GM20000 (cell line): ENCODE data around the gene FGF1.

Experiments
- DNase-seq: peaks from one replicate; pipeline ENCODE4 v3.0.0; 2012; ENCODE audit warnings: low spot score
- CTCF ChIP-seq: IDR thresholded peaks from 2 replicates; pipeline ENCODE4 v1.5.1; 2012; ENCODE audit warnings: mild to moderate bottlenecking, control low read depth; ENCODE audit errors: extremely low read depth, missing control alignments

Gene FGF1

GRCh38 chr5:142552107-142552506, 133.8 kb downstream of the FGF1 start:
- DNase-seq = no peak
- TF ChIP-seq CTCF = no peak

GRCh38 chr5:142551338-142552067, 134.4 kb downstream of the FGF1 start:
- no peak for TF ChIP-seq CTCF
- no peak for DNase-seq

GRCh38 chr5:142550471-142550870, 135.4 kb downstream of the FGF1 start:
- no peak for DNase-seq
- no peak for TF ChIP-seq CTCF

GRCh38 chr5:142549834-142550233, 136.1 kb downstream of the FGF1 start:
- DNase-seq = no peak
- TF ChIP-seq CTCF = no peak

- peak; percentile 53 for DNase-seq
- TF ChIP-seq CTCF = no peak
Observed at GRCh38 chr5:142548739-142549275, 137.1 kb downstream of the FGF1 start.

GRCh38 chr5:142547445-142548380, 138.2 kb downstream of the FGF1 start:
- no peak for DNase-seq
- TF ChIP-seq CTCF = no peak
